HG02970 (cell line): ENCODE data around the gene PALM2AKAP2.
"Not testable (repeated sequence)": the region's sequence is repeated elsewhere in the genome, so short reads cannot be mapped to it uniquely, and the experiment has no call there.

Source experiments
- ATAC-seq: cut with Tn5 transposase; IDR thresholded peaks from one replicate; pipeline ENCODE4 v1.9.1; 2021; ENCODE audit warnings: mild to moderate bottlenecking, moderate library complexity, moderate number of reproducible peaks; ENCODE audit not compliant: unreplicated experiment, low FRiP score

Gene PALM2AKAP2

GRCh38 chr9:109799792-109800191, 19.8 kb downstream of the PALM2AKAP2 start:
- no peak for ATAC-seq

- ATAC-seq: no peak
Measured at GRCh38 chr9:109801484-109801883, 21.5 kb downstream of the PALM2AKAP2 start.

- no peak for ATAC-seq
Measured at GRCh38 chr9:109802491-109802890, 22.5 kb downstream of the PALM2AKAP2 start.

GRCh38 chr9:109805050-109805449, 25.1 kb downstream of the PALM2AKAP2 start:
- ATAC-seq: no peak

- ATAC-seq: no peak
Measured at GRCh38 chr9:109806506-109807115, 26.6 kb downstream of the PALM2AKAP2 start.

- no peak for ATAC-seq
Measured at GRCh38 chr9:109811876-109812275, 31.9 kb downstream of the PALM2AKAP2 start.

- no peak for ATAC-seq
Measured at GRCh38 chr9:109812331-109812730, 32.3 kb downstream of the PALM2AKAP2 start.

- no peak for ATAC-seq
Measured at GRCh38 chr9:109812818-109813281, 32.9 kb downstream of the PALM2AKAP2 start.

GRCh38 chr9:109813303-109813702, 33.3 kb downstream of the PALM2AKAP2 start:
- ATAC-seq: no peak

- ATAC-seq: no peak
Measured at GRCh38 chr9:109813829-109814228, 33.8 kb downstream of the PALM2AKAP2 start.

- no peak for ATAC-seq
Measured at GRCh38 chr9:109815366-109815947, 35.5 kb downstream of the PALM2AKAP2 start.

- no peak for ATAC-seq
Measured at GRCh38 chr9:109816490-109816889, 36.5 kb downstream of the PALM2AKAP2 start.

GRCh38 chr9:109817146-109817845, 37.3 kb downstream of the PALM2AKAP2 start:
- ATAC-seq: no peak

GRCh38 chr9:109817846-109818472, 38.0 kb downstream of the PALM2AKAP2 start:
- no peak for ATAC-seq

GRCh38 chr9:109821711-109822110, 41.7 kb downstream of the PALM2AKAP2 start:
- ATAC-seq: no peak

- not testable (repeated sequence) for ATAC-seq
Measured at GRCh38 chr9:109825383-109825782, 45.4 kb downstream of the PALM2AKAP2 start.

- no peak for ATAC-seq
Measured at GRCh38 chr9:109826559-109826958, 46.6 kb downstream of the PALM2AKAP2 start.

GRCh38 chr9:109828254-109828653, 48.3 kb downstream of the PALM2AKAP2 start:
- ATAC-seq: no peak
